GM20000 (cell line): ENCODE results near the gene HSPA12A.

Experiments
- DNase-seq: peaks from one replicate; pipeline ENCODE4 v3.0.0; 2012; ENCODE audit warnings: low spot score
- CTCF ChIP-seq: IDR thresholded peaks from 2 replicates; pipeline ENCODE4 v1.5.1; 2012; ENCODE audit warnings: mild to moderate bottlenecking, control low read depth; ENCODE audit errors: extremely low read depth, missing control alignments

HSPA12A gene

DNA sequence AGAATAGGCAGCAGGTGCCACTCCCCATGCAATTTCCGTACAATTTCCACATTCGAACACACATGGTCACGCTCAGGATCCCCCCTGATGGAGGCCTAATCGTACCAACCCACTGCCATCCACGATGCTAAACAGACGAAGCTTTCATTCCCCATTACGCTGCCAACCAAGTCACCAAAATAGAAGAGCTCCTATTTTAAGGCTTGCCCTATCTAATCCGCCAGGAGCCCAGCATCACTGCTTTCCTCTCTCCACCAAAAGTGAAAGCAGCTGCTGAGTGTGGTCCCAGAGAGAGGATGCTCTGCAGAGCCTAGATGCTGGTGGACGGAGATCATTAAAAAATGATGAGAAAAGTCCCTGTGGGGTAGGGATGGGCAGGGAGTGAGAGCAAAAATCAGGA is 43.3 kb downstream of the HSPA12A start:
- DNase-seq: no peak
- no peak for TF ChIP-seq CTCF

DNA sequence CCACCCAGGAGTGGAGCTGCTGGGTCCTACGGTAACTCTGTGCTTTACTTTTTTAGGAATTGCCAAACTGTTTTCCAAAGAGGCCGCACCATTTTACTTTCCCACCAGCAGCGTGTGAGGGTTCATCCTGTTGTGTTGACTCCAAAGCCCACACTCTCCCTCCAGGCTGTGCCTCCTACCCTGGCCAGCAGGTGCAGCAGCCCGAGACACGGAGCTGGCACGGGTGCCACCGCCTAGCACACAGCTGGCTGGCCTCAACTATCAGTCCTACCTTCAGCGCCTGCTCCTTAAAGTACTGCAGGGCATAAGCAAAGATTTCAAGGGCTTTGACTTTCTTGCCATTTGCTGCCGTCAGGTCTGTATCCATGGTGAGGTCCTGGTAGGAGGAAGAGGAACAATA is 44.0 kb downstream of the HSPA12A start:
- TF ChIP-seq CTCF: no peak
- no peak for DNase-seq

GRCh38 chr10:116697816-116698215 is 44.5 kb downstream of the HSPA12A start:
- no peak for TF ChIP-seq CTCF
- DNase-seq: no peak

DNA sequence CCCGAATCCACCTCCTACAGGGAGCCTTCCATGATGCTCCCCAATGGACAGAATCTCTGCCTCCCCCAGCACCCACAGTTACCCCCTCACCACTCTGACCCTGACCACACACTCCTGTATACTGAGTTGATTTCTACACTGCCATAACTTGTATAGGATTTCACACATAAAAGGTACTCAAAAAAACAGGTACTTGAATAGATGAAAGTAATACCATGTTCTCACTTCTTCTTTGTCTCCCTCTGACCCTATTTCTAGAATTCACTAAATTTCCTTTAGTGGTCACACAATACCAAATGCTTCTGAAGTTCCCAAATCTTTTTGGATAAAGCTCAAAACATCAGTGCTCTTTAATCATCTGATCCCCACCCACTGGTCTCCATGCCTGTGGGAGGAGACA is 45.4 kb downstream of the HSPA12A start:
- DNase-seq: no peak
- no peak for TF ChIP-seq CTCF

- DNase-seq: no peak
- no peak for TF ChIP-seq CTCF
These were observed 47.5 kb downstream of the HSPA12A start for GRCh38 chr10:116694927-116695268.

- DNase-seq: no peak
- TF ChIP-seq CTCF: no peak
These were observed 48.0 kb downstream of the HSPA12A start for GRCh38 chr10:116694243-116694926.

DNA sequence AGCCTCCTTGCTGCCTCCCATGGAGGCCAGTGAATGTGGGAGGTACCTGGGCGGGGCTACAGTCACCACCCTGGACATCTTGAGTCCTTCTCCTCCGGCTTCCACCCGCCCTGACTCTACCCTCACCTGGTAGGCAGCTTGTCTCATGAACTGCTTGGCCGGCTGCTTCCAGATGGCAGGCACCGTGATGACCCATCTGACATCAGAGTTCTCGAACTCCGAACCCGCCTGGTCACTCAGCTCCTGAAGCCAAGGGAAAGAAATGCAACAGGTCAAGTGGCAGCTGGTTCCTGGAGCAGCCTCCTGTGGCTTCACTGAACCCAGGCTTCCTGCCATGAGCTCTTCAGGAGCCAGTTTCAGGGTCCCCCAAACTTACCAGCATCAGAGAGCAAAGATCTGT is 50.1 kb downstream of the HSPA12A start:
- TF ChIP-seq CTCF: no peak
- no peak for DNase-seq
